Upper lobe of left lung (tissue), 6 donors: Measurements from ENCODE around the gene OTUD3. TPM values are rescaled to one million over a fixed set of nuclear protein-coding genes. Genes with fewer than 3 reads are reported as not detected.
"Not testable (repeated sequence)": the region's sequence is repeated elsewhere in the genome, so short reads cannot be mapped to it uniquely, and the experiment has no call there.

Source experiments
- ATAC-seq, 2 donors: fragments of 200-7000 bp; cut with Tn5 transposase; one replicate each; pipeline ENCODE4 v1.9.1; 2022; ENCODE audit warnings: mild to moderate bottlenecking in 2 of 2, moderate library complexity in 2 of 2; ENCODE audit not compliant: low FRiP score in 2 of 2
- DNase-seq, 2 donors: peaks; one replicate each; pipeline ENCODE4 v3.0.0-alpha.2; 2019 to 2020
- H3K27ac ChIP-seq, 4 donors: fragments of 200-600 bp; sonication (generic); one replicate each; pipeline ENCODE4 v1.5.1; 2016 to 2019
- H3K27me3 ChIP-seq, 4 donors: fragments of 200-600 bp; sonication (generic); one replicate each; pipeline ENCODE4 v1.5.1; 2017 to 2019
- H3K36me3 ChIP-seq, 4 donors: fragments of 200-600 bp; sonication (generic); one replicate each; pipeline ENCODE4 v1.5.1; 2016 to 2019
- H3K4me1 ChIP-seq, 4 donors: fragments of 200-600 bp; sonication (generic); one replicate each; pipeline ENCODE4 v1.5.1; 2018 to 2019
- H3K4me3 ChIP-seq, 4 donors: fragments of 200-600 bp; sonication (generic); one replicate each; pipeline ENCODE4 v1.5.1; 2017 to 2019; ENCODE audit warnings: mild to moderate bottlenecking in 2 of 4, moderate library complexity in 1 of 4
- H3K9me3 ChIP-seq, 4 donors: fragments of 200-600 bp; sonication (generic); one replicate each; pipeline ENCODE4 v1.5.1; 2018 to 2019
- CTCF ChIP-seq, 6 experiments: fragments of 450-650 bp in 4 of 6; fragments of 200-600 bp in 2 of 6; sonication (generic) in 2 of 6; IDR thresholded peaks; one replicate each; pipeline ENCODE4 v1.5.1; 2016 to 2019; ENCODE audit warnings: antibody characterized with exemption in 6 of 6
- EP300 ChIP-seq, 4 donors: sonication (generic); formaldehyde crosslinking; IDR thresholded peaks; one replicate each; pipeline ENCODE4 v1.5.1; 2017; ENCODE audit warnings: antibody characterized with exemption in 4 of 4, control low read depth in 2 of 4
- POLR2A ChIP-seq, 4 donors: fragments of 450-650 bp; IDR thresholded peaks; one replicate each; pipeline ENCODE4 v1.5.1; 2016 to 2017; ENCODE audit warnings: antibody characterized with exemption in 4 of 4, mild to moderate bottlenecking in 2 of 4
- POLR2AphosphoS5 ChIP-seq, 2 donors: sonication (generic); formaldehyde crosslinking; IDR thresholded peaks; one replicate each; pipeline ENCODE4 v1.5.1; 2017; ENCODE audit warnings: antibody characterized with exemption in 2 of 2
- WGBS, 2 donors: methylation state at CpG; one replicate each; pipeline ENCODE4 v1.1.5; 2017 to 2018; 5-methylcytosine and 5-hydroxymethylcytosine counted together
- total RNA-seq, 6 donors: library from RNA; depleted of rRNA in 4 of 6; stranded (reverse); fragments of >200 nt in 4 of 6; gene quantifications; one replicate each; pipeline versions ENCODE4 v1.1.0 to v1.2.1, GENCODE V29; 2016 to 2021
- donor health status: DM: no; HTN: no; CAD: no; lungs with moderate emphysema.
- donor health status: DM: no; HTN: yes; CAD: no; lungs with severe emphysema.

OTUD3 gene
- total RNA-seq, 6 donors from 2014 or later = 3.1 to 8.6 (median 6.9) TPM

- no peak for ATAC-seq
- no peaks in the 10 kb centered on the region for H3K27me3 ChIP-seq
- H3K27ac ChIP-seq = no peak overlapping the region
- no peak overlapping the region for H3K4me3 ChIP-seq
- H3K36me3 ChIP-seq = no peaks in the 10 kb centered on the region
- TF ChIP-seq POLR2AphosphoS5 (IDR thresholded peaks at IDR 0.05) (no peak), POLR2A (IDR thresholded peaks at IDR 0.05) (no peak), EP300 (IDR thresholded peaks at IDR 0.05) (no peak), CTCF (IDR thresholded peaks at IDR 0.05) (no peak)
- no peak for DNase-seq
- WGBS, 2 donors = 43 to 52% methylated on average over 1 of the region's 1 CpG
- no peaks in the 10 kb centered on the region for H3K4me1 ChIP-seq
- peaks cover 0 to 4% (median 0%) of the 10 kb centered on the region in 4 donors for H3K9me3 ChIP-seq
These were observed 15.4 kb upstream of the OTUD3 start for GRCh38 chr1:19866758-19867157.

GRCh38 chr1:19868575-19868974 is 13.6 kb upstream of the OTUD3 start:
- H3K36me3 ChIP-seq, H3K4me1 ChIP-seq, DNase-seq, H3K27me3 ChIP-seq, ATAC-seq, H3K9me3 ChIP-seq, H3K4me3 ChIP-seq, H3K27ac ChIP-seq: not testable (repeated sequence)
- 60 to 63% methylated on average over 4 of the region's 4 CpGs for WGBS, 2 donors

- H3K27me3 ChIP-seq, DNase-seq: not testable (repeated sequence)
These were observed 12.7 kb upstream of the OTUD3 start for GRCh38 chr1:19869453-19869852.

GRCh38 chr1:19869929-19870328 is 12.3 kb upstream of the OTUD3 start:
- no peak for ATAC-seq
- DNase-seq = no peak
- Histone ChIP-seq H3K27ac (no peak overlapping the region), H3K36me3 (no peaks in the 10 kb centered on the region), H3K4me3 (no peak overlapping the region), H3K4me1 (no peaks in the 10 kb centered on the region), H3K9me3 (peaks cover 0 to 4% (median 0%) of the 10 kb centered on the region in 4 donors), H3K27me3 (no peaks in the 10 kb centered on the region)
- WGBS, 2 donors = 51 to 66% methylated on average over 5 of the region's 5 CpGs
- TF ChIP-seq POLR2AphosphoS5 (IDR thresholded peaks at IDR 0.05) = no peak
- no peak for TF ChIP-seq POLR2A (IDR thresholded peaks at IDR 0.05)
- no peak for TF ChIP-seq EP300 (IDR thresholded peaks at IDR 0.05)
- TF ChIP-seq CTCF (IDR thresholded peaks at IDR 0.05) = no peak

More at GRCh38 chr1:19869453-19869852, 12.7 kb upstream of the OTUD3 start:
- ATAC-seq, H3K27ac ChIP-seq, H3K9me3 ChIP-seq, H3K4me1 ChIP-seq, H3K36me3 ChIP-seq, H3K4me3 ChIP-seq: not testable (repeated sequence)
- 84 to 87% methylated on average over 2 of the region's 2 CpGs for WGBS, 2 donors

- DNase-seq (no peak), ATAC-seq (no peak)
- TF ChIP-seq POLR2AphosphoS5 (IDR thresholded peaks at IDR 0.05) (no peak), CTCF (IDR thresholded peaks at IDR 0.05) (no peak), POLR2A (IDR thresholded peaks at IDR 0.05) (no peak), EP300 (IDR thresholded peaks at IDR 0.05) (no peak)
- 51 to 56% methylated on average over 7 of the region's 7 CpGs for WGBS, 2 donors
- no peaks in the 10 kb centered on the region for H3K9me3 ChIP-seq
- H3K27me3 ChIP-seq = no peaks in the 10 kb centered on the region
- no peak overlapping the region for H3K27ac ChIP-seq
- no peaks in the 10 kb centered on the region for H3K36me3 ChIP-seq
- H3K4me1 ChIP-seq = no peaks in the 10 kb centered on the region
- no peak overlapping the region for H3K4me3 ChIP-seq
These were observed 10.0 kb upstream of the OTUD3 start for GRCh38 chr1:19872190-19872589.

DNA sequence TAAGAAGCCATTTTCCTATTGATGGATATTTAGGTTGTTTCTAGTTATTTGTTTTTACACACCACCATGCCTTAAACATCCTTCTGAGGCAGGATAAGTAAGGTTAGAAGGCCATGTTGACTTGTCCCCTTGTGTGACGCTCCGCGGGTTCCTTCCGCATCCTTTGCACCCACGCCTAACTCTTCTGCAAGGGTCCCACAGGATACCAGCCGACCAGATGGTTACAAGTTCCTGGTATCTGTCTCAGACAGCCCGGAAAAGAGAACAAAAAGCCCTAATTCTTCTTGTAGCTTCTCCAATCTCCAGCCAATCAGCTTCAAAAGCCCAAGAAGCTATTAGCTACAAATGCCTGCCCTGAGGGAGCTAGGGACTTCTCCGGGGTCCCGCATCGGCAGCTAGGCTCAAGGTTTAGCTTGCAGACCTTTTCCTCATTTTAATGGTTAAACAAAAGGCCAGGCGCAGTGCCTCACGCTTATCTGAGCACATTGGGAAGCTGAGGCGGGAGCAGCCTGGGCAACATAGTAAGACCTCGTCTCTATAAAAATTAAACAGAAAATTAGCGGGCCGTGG is 4.9 kb upstream of the OTUD3 start:
- Histone ChIP-seq H3K9me3 (no peaks in the 10 kb centered on the region), H3K4me1 (peaks cover 0 to 3% (median 3%) of the 10 kb centered on the region in 4 donors), H3K27me3 (no peaks in the 10 kb centered on the region), H3K27ac (no peak overlapping the region), H3K4me3 (no peak overlapping the region), H3K36me3 (no peaks in the 10 kb centered on the region)
- DNase-seq (no peak), ATAC-seq (no peak)
- WGBS, 2 donors = 85 to 86% methylated on average over 16 of the region's 16 CpGs
- no peak for TF ChIP-seq POLR2AphosphoS5 (IDR thresholded peaks at IDR 0.05)
- TF ChIP-seq CTCF (IDR thresholded peaks at IDR 0.05) = no peak
- TF ChIP-seq EP300 (IDR thresholded peaks at IDR 0.05) = no peak
- no peak for TF ChIP-seq POLR2A (IDR thresholded peaks at IDR 0.05)
